Right lobe of liver (tissue), 4 donors: ENCODE data around the gene KIZ.

ENCODE experiments used
- POLR2A ChIP-seq: fragments of 450-650 bp; IDR thresholded peaks from one replicate; pipeline ENCODE4 v1.6.1; 2017; ENCODE audit warnings: antibody characterized with exemption, mild to moderate bottlenecking
- TF ChIP-seq, protein P1 (sequence below), 4 donors: fragments of 200-600 bp in 3 of 4; fragments of 450-650 bp in 1 of 4; IDR thresholded peaks; one replicate each; pipeline versions ENCODE4 v1.5.1 to v1.8.0; 2016 to 2022; ENCODE audit warnings: antibody characterized with exemption in 4 of 4, mild to moderate bottlenecking in 2 of 4
- donor health status: DM: no; HTN: no; CAD: no.
- donor health status: DM: no; HTN: no; CAD: no.
- donor health status: DM: no; HTN: yes; CAD: no.

DNA sequence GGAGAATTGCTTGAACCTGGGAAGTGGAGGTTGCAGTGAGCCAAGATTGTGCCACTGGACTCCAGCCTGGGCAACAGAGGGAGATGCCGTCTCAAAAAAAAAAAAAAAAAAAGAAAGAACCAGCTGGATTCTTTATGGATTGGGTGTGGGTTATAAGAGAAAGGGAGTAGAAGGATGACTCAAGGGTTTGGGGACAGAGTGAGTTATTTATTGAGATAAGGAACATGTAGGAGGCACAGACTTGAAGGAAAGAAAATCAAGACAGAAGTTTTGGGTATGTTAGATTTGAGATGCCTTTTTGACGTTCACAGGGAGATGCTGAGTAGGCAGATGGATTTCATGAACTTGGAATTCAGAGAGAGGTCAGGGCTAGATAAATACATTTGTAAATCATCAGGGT is 47.6 kb downstream of the KIZ start:
- TF ChIP-seq, protein P1, sequence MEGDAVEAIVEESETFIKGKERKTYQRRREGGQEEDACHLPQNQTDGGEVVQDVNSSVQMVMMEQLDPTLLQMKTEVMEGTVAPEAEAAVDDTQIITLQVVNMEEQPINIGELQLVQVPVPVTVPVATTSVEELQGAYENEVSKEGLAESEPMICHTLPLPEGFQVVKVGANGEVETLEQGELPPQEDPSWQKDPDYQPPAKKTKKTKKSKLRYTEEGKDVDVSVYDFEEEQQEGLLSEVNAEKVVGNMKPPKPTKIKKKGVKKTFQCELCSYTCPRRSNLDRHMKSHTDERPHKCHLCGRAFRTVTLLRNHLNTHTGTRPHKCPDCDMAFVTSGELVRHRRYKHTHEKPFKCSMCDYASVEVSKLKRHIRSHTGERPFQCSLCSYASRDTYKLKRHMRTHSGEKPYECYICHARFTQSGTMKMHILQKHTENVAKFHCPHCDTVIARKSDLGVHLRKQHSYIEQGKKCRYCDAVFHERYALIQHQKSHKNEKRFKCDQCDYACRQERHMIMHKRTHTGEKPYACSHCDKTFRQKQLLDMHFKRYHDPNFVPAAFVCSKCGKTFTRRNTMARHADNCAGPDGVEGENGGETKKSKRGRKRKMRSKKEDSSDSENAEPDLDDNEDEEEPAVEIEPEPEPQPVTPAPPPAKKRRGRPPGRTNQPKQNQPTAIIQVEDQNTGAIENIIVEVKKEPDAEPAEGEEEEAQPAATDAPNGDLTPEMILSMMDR (IDR thresholded peaks at IDR 0.05) = no peak
- TF ChIP-seq POLR2A = no peak
